SK-N-MC (cell line): Measurements from ENCODE around the gene ITPRIP.

Experiments
- EZH2 ChIP-seq: fragments of 200-600 bp; sonication (generic); IDR thresholded peaks from one replicate; pipeline ENCODE4 v1.6.1; 2017; ENCODE audit warnings: antibody characterized with exemption
- FOXP2 ChIP-seq: optimal IDR thresholded peaks from 2 replicates; pipeline ENCODE3; 2011; ENCODE audit warnings: mild to moderate bottlenecking, moderate library complexity; ENCODE audit not compliant: insufficient read depth; ENCODE audit errors: extremely low read length, control extremely low read depth
- POLR2AphosphoS5 ChIP-seq: IDR thresholded peaks from 2 replicates; pipeline ENCODE4 v1.6.1; 2012; ENCODE audit warnings: mild to moderate bottlenecking, low read depth, low read length, borderline replicate concordance

DNA sequence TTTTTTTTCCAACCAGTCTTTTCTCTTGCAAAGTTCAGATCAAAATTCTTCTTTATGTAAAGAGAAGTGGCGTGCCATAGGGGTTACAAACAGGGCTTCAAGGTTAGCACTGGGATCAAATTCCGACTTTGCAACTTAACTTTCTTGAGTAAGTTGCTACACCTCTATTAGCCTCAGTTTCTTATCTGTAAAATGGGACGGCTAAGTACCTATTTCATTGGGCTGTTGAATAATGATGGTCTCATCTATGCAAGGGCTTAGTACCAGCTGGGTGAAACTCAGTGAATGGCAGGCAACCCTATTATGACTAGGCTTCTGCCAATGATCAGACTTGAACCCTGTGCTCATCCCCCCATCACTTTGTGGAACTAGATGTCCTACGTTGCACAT lies 33.9 kb downstream of the ITPRIP start:
- no peak for TF ChIP-seq EZH2
- TF ChIP-seq POLR2AphosphoS5: no peak
- TF ChIP-seq FOXP2: no peak
